Rectal smooth muscle tissue (tissue), 1 donor: Measurements from ENCODE around the gene CCDC190.
A peak's percentile ranks its signal among the peaks of the same experiment; 100 is the strongest.

Experiments used
- H3K27ac ChIP-seq: one replicate; pipeline ENCODE4 v1.7.0; 2013; ENCODE audit warnings: low read depth, low read length, inconsistent platforms
- H3K27me3 ChIP-seq: one replicate; pipeline ENCODE4 v1.7.0; 2013; ENCODE audit warnings: low read length; ENCODE audit not compliant: control insufficient read depth, insufficient read depth
- H3K36me3 ChIP-seq: one replicate; pipeline ENCODE4 v1.7.0; 2013; ENCODE audit warnings: low read length; ENCODE audit not compliant: control insufficient read depth, insufficient read depth
- H3K4me1 ChIP-seq: one replicate; pipeline ENCODE4 v1.7.0; 2013; ENCODE audit warnings: low read length; ENCODE audit not compliant: control insufficient read depth, insufficient read depth
- H3K4me3 ChIP-seq: one replicate; pipeline ENCODE4 v1.7.0; 2013; ENCODE audit warnings: low read length
- H3K9ac ChIP-seq: one replicate; pipeline ENCODE4 v1.7.0; 2013; ENCODE audit warnings: low read length

Gene CCDC190, protein sequence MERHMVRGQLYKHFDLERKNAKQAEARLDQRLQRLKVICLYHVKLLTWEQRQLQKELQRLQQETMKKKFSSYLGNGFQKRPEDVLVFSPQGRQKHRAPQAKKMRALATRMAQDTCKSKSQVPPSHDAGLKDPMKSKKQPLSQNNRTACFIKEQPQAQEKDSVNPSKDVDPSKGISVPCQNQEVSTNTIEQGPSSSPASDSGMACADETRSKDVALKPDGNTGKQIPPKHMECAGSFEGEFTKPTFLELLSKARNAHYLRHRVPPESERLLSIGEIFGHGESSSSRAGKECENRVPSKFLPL

DNA sequence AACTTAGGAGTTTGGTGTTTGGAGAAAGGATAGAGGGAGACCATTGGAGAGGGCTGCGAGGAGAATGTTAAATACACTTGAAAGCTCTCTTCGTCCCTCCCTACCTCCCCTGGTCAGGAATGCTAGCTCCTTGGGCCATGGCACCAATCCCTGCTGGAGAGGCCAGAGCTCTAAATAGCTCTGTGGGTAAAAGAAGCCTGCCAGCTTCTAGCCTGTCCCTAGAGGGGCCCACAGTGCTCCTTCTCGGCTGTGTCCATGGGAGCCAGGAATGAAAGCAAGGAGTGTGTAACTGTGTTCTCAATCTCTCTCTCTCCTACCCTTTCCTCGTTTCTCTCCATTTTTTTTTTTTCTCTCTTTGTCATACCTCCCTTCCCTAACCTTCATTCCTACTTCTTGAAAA, at the start of gene CCDC190:
Gene CCDC190, minus strand, starts transcription at position 75 of the 400 bp plus-strand sequence. CDS start 1,529 bp downstream, outside the sequence.
- Histone ChIP-seq H3K27ac (peak within 1 kb of the TSS; percentile 3), H3K9ac (no peak within 1 kb of the TSS), H3K4me3 (no peak within 1 kb of the TSS), H3K27me3 (no peaks in the 10 kb centered on the region), H3K36me3 (no peaks in the 10 kb centered on the region), H3K4me1 (peaks cover 4% of the 10 kb centered on the region)

DNA sequence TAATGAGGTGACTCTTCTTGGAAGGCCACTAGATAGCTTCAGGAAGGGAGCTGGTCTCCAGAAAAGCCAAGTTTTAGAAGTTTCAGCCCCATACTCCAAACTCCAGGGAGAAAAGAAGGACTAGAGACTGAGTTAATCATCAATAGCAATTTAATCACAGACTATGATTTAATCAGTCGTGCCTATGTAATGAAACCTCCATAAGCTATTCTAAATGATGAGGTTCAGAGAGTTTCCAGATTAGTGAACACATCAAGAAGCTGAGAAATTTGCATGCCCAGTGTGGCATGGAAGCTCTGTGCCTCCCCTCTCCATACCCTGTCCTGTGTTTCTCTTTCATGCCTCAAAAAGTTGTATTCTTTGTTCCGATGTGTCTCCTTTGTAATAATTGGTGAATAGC, 49.2 kb upstream of the CCDC190 start:
- Histone ChIP-seq H3K4me3 (no peak overlapping the region), H3K36me3 (no peaks in the 10 kb centered on the region), H3K9ac (no peak overlapping the region), H3K27ac (no peak overlapping the region), H3K27me3 (no peaks in the 10 kb centered on the region), H3K4me1 (no peaks in the 10 kb centered on the region)

DNA sequence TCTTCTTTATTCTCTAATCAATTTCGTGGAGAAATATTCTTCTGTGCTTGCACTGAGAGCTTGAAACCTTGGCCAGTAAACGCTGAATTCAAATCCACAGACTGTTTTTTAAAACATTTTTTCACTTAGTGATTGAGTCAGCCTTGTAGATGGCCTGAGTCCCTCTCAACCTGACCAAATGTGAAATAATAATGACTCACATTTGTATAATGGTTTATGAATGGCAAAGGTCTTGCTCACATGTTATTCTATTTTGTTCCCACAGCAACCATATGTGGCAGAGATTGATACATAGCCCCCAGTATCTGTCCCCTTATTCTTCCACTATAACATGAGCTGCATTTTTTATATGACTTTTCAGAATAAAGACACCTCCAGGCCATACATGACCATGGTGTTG, 47.8 kb upstream of the CCDC190 start:
- Histone ChIP-seq H3K9ac (no peak overlapping the region), H3K4me1 (no peaks in the 10 kb centered on the region), H3K27ac (no peak overlapping the region), H3K4me3 (no peak overlapping the region), H3K36me3 (no peaks in the 10 kb centered on the region), H3K27me3 (no peaks in the 10 kb centered on the region)

DNA sequence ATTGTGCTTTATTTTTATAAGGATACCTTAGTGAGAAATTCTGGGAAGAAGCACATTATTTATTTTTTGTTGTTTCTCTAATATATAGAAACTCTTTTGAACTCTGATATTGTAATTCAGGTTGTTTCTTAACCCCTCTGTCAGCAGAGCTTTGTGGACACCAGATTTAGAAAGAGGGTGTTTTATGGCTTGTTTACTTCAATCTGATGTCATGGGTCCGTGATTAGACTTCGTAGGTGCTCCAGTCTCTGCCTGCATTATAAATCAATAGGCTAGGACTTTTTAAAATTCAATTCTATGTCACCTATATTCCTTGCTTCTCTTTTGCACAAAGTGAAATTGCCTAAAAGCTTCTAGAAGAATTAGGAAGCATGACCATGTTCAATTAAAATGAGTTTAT, 47.3 kb upstream of the CCDC190 start:
- Histone ChIP-seq H3K27ac (no peak overlapping the region), H3K4me1 (no peaks in the 10 kb centered on the region), H3K36me3 (no peaks in the 10 kb centered on the region), H3K9ac (no peak overlapping the region), H3K27me3 (no peaks in the 10 kb centered on the region), H3K4me3 (no peak overlapping the region)

DNA sequence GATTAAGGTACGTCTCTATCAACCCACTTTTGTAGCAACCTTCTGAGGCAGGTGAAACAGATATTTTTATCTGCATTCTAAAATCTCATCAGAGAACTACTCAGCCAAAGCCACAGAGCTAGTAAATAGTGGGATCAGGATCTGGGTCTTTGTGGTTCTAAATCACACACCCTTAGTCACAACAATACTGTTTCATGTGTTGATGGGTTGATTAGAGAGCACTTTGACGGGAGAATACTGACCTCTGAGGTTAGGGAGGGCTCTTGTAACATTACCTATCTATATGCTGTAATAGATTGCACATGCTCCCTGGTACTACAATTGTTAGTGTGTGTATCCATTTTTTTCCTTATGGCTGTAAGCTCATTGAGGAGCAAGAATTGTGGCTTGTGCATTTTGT, 45.5 kb upstream of the CCDC190 start:
- Histone ChIP-seq H3K36me3 (no peaks in the 10 kb centered on the region), H3K27me3 (no peaks in the 10 kb centered on the region), H3K27ac (no peak overlapping the region), H3K4me3 (no peak overlapping the region), H3K4me1 (no peaks in the 10 kb centered on the region), H3K9ac (no peak overlapping the region)

DNA sequence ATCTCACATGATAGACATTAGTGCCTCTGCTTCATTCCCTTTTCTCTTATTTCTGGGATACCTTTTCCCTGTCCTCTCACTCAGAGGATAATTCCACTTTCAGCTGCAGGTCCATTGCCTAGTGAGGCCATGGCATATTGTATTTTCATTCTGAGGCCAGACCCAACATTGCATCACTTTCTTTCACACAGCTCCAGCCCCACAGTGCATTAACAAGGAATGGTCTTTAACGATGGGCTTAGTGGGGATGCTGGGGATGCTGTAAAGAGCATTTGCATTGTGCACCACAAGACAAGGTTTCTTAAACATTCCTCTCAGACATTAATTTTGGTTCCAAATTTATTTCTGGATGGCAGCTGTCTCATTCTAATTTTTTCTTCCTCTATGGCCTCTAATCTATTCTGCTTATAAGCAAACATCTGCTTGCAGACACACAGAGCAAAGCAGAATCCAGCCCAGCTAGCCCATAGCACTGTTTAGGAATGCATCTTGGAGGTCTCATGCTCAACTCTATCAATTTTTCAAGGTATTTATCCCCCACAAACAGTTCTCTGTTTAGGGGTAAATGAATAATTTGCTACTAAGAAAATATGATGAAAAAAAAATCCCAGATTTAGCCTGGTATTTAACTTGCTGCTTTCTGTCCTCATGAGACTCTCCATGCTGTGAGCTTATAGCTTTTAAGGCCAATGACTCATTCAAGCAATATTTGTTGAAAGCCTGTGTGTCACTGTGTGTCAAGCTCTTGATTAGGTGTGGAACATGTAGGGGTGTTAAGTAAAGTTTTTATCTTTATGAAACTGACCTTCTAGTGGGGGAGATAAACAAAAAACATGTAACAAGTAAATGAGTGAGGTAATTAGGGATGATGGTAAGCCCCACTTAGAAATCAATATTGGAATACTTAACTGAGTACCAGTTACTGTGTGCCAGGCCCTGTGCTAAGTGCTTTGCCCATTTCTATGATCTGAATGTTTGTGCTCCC, 44.5 kb upstream of the CCDC190 start:
- Histone ChIP-seq H3K9ac (no peak overlapping the region), H3K4me1 (no peaks in the 10 kb centered on the region), H3K27ac (no peak overlapping the region), H3K4me3 (no peak overlapping the region), H3K36me3 (no peaks in the 10 kb centered on the region), H3K27me3 (no peaks in the 10 kb centered on the region)

DNA sequence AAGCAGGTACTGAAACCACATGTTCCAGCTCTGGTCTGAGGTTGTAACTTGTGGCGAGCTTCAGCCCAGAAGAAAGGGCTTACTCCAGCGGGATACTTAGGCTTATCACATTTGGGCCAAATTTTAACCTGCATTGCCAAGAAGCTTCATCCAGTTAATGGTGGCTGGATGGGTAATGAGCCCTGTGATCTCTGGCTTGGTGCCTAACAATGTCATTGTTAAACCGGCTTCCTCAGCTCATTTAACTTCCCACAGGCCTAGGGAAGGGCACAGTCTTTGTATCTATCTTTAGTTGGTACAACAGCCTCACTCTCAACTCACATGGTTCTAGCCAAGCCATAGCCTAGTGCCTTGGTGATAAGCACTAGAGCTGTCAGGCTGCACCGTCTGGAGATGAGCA, 43.6 kb upstream of the CCDC190 start:
- Histone ChIP-seq H3K36me3 (no peaks in the 10 kb centered on the region), H3K27ac (no peak overlapping the region), H3K4me1 (no peaks in the 10 kb centered on the region), H3K9ac (no peak overlapping the region), H3K4me3 (no peak overlapping the region), H3K27me3 (no peaks in the 10 kb centered on the region)

DNA sequence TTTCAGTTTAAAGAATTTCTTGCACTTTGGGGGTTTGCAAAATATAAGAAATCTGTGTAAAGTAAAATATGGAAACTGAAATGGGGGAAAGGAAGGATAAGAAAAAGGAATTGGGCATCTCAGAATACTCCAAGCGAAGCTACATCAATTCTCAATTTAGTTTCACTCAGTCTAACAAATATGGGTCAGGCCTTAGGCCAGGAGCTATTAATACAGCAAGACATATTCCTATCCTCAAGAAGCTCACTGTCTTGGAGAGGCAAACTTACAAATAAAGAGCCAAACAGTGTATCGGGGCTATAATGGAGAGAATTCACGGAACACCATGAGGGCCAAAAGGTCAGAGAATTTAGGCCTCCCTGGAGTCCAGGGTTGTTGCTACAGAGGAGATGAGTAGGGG, 43.0 kb upstream of the CCDC190 start:
- Histone ChIP-seq H3K27me3 (no peaks in the 10 kb centered on the region), H3K4me1 (no peaks in the 10 kb centered on the region), H3K9ac (no peak overlapping the region), H3K4me3 (no peak overlapping the region), H3K27ac (no peak overlapping the region), H3K36me3 (no peaks in the 10 kb centered on the region)

DNA sequence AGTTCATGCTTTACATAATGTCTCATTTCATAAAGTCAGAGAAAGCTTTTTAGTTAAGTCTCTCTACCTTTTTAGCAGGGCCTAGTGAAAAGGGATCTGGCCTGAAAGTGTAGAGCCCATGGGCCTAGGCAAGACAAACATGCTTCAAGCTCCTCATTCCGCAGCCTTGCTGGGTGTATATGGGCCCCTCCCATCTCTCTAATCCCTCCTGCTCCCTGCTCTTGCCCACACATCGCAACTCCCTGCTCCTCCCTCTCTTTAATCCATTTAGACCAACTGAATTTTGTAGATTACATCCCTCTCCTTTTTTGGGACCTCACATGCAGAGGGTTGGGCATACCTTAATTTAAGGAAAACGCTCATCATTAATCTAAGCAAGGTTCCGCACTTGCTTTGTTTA, 42.3 kb upstream of the CCDC190 start:
- Histone ChIP-seq H3K27me3 (no peaks in the 10 kb centered on the region), H3K36me3 (no peaks in the 10 kb centered on the region), H3K9ac (no peak overlapping the region)

DNA sequence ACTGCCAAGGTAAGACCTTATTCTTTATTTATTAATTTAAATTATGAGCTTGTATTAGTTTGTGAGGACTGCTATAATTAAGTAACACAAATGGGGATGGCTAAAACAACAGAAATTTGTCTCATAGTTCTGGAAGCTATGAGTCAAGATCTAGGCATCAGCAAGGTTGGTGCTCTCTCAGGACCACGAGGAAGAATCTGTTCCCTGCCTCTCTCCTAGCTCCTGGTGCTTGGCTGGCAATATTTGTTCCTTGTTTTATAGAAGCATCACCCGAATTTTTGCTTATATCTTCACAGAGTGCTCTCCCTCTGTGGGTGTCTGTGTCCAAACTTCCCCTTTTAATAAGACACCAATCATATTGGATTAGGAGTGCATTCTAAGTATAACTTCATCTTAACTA, 41.4 kb upstream of the CCDC190 start:
- Histone ChIP-seq H3K9ac (no peak overlapping the region), H3K4me3 (no peak overlapping the region), H3K27me3 (no peaks in the 10 kb centered on the region), H3K4me1 (no peaks in the 10 kb centered on the region), H3K27ac (no peak overlapping the region), H3K36me3 (no peaks in the 10 kb centered on the region)

More for the DNA sequence above, 42.3 kb upstream of the CCDC190 start:
- H3K4me1 ChIP-seq: no peaks in the 10 kb centered on the region
- H3K27ac ChIP-seq: no peak overlapping the region
- no peak overlapping the region for H3K4me3 ChIP-seq

DNA sequence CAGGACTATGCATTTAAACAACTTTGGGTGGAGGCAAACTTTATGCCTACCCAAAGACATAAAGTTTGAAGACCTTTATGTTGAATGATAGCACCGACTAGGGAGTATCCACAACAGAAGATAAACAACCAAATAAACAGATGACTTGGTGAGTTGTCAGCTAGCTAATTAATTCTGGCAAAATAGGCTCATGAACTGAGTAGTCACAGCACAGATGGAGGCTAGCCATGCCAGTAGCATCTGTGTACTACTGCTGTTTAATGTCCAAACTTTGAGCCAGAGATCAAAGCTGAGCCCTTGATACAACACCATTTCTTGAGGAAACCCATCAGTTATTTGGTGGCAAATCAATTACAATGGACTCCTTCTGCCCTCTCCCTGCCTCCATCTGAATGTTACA, 40.3 kb upstream of the CCDC190 start:
- Histone ChIP-seq H3K9ac (no peak overlapping the region), H3K36me3 (no peaks in the 10 kb centered on the region), H3K4me3 (no peak overlapping the region), H3K27me3 (no peaks in the 10 kb centered on the region), H3K4me1 (no peaks in the 10 kb centered on the region), H3K27ac (no peak overlapping the region)

DNA sequence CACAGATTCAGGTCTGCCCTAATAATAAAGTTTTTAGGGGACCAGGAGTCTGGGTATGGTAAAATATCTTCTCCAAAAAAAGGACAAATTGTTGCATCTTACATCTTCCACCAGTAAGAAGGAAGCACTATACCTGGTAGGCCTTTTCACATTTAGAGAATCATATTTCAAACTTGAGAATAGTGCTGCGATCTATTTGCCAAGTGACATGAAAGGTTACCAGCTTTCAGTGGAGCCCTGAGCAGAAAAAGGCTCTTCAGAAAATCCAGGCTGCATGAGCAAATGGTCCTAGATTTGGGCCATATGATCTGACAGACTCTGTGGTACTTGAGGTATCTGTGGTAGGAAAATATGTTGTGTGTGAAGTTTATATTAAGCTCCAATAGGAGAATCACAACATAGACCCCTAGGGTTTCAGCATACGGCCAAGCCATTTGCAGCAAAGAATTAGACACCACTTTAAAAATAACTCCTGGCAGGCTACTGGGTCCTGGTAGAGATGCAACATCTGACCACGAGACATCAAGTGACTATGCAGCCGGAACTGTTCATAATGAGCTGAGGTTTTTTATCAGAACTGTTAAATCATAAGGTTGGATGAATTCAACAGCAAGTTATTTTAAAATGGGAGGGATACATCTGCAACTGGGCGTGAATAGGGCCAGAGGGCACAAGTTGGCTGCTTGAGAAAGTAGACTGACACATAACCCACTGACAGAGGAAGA, 38.6 kb upstream of the CCDC190 start:
- no peak overlapping the region for H3K9ac ChIP-seq
- H3K27me3 ChIP-seq: no peaks in the 10 kb centered on the region
- no peaks in the 10 kb centered on the region for H3K4me1 ChIP-seq
- H3K27ac ChIP-seq: no peak overlapping the region
- no peak overlapping the region for H3K4me3 ChIP-seq
- H3K36me3 ChIP-seq: no peaks in the 10 kb centered on the region
